Loucy (cell line): ENCODE measurements around the gene ADAMTS12.

Experiments
- CTCF ChIP-seq: fragments of 200-600 bp; sonication (generic); conservative IDR thresholded peaks from 2 replicates; pipeline ENCODE4 v1.5.1; 2014; ENCODE audit warnings: mild to moderate bottlenecking, antibody characterized with exemption, low read length
- EZH2phosphoT487 ChIP-seq: fragments of 200-600 bp; IDR thresholded peaks from 2 replicates; pipeline ENCODE4 v1.6.1; 2018; ENCODE audit warnings: antibody characterized with exemption, mild to moderate bottlenecking, moderate library complexity, borderline replicate concordance

DNA sequence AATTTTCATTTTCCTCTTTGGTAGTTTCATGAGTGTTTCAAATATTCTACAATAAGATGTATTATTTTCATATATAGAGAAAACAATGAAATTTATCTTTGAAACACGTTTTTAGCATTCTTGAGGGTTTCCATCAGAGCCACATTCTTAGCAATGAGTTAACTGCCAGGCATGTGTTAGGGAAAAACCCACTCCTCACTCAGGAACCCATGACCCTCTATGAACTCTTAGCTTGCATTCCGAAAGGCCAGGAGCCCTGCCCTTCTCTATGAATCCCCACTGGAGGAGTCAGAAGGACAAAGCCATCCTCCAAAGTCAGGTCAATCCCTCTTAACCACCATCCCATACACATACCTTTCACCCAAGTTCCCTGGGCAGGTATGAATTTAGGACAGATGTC, 57.5 kb downstream of the ADAMTS12 start:
- TF ChIP-seq CTCF (no peak), EZH2phosphoT487 (no peak)
